ENCODE data around the gene R3HDM2. TPM values are rescaled to one million over a fixed set of nuclear protein-coding genes. Genes with fewer than 3 reads are reported as not detected.

Gene R3HDM2
- total and polyA plus RNA-seq, 2 of the 13 experiments (the other 11 are each of a cell fraction or from before 2014, with no cell fraction given): 11.1 to 23.5 TPM

- TF ChIP-seq ZNF230 (CRISPR knock-in tag; IDR thresholded peaks at IDR 0.05) (no peak), ZNF619 (CRISPR knock-in tag; IDR thresholded peaks at IDR 0.05) (no peak), SPEN (CRISPR knock-in tag; IDR thresholded peaks at IDR 0.05; ENCODE audit: low read depth) (no peak), ZNF414 (CRISPR knock-in tag; IDR thresholded peaks at IDR 0.05) (no peak), AKAP8 (CRISPR knock-in tag; IDR thresholded peaks at IDR 0.05) (no peak), ZNF10 (CRISPR knock-in tag; IDR thresholded peaks at IDR 0.05; ENCODE audit: borderline replicate concordance, low read depth) (no peak), NR2F1 (CRISPR knock-in tag; IDR thresholded peaks at IDR 0.05) (no peak), THYN1 (CRISPR knock-in tag; IDR thresholded peaks at IDR 0.05; ENCODE audit: borderline replicate concordance, low read depth) (no peak), EP300 (IDR thresholded peaks at IDR 0.05; ENCODE audit: low read depth in 2 of 2, low read length in 2 of 2) (peak in 1 of 2 experiments; percentile 12; a peak in 1 of 4 replicates), EP300 (CRISPR knock-in tag; IDR thresholded peaks at IDR 0.05; ENCODE audit: borderline replicate concordance) (no peak), CBFB (CRISPR knock-in tag; IDR thresholded peaks at IDR 0.05) (no peak), MIXL1 (CRISPR knock-in tag; IDR thresholded peaks at IDR 0.05) (peak; percentile 44; the same call in 1 of the 2 replicates), ZNF281 (CRISPR knock-in tag; IDR thresholded peaks at IDR 0.05; ENCODE audit: borderline replicate concordance) (no peak), SALL1 (CRISPR knock-in tag; IDR thresholded peaks at IDR 0.05) (peak; percentile 33; the same call in 1 of the 2 replicates), SIX1 (CRISPR knock-in tag; IDR thresholded peaks at IDR 0.05; ENCODE audit: borderline replicate concordance) (no peak), ZNF333 (CRISPR knock-in tag; IDR thresholded peaks at IDR 0.05; ENCODE audit: borderline replicate concordance) (no peak), PPARG (CRISPR knock-in tag; conservative IDR thresholded peaks at IDR 0.05) (no peak), ZNF253 (CRISPR knock-in tag; IDR thresholded peaks at IDR 0.05; ENCODE audit: borderline replicate concordance) (no peak), KDM6A (CRISPR knock-in tag; IDR thresholded peaks at IDR 0.05; ENCODE audit: low read depth) (no peak)
These were observed 62.3 kb downstream of the R3HDM2 start (continued) for GRCh38 chr12:57368349-57369095.
